HG02884 (cell line): Measurements from ENCODE around the gene TAC3.
"Not testable (repeated sequence)": the region's sequence is repeated elsewhere in the genome, so short reads cannot be mapped to it uniquely, and the experiment has no call there.

ENCODE experiments used
- ATAC-seq: cut with Tn5 transposase; IDR thresholded peaks from one replicate; pipeline ENCODE4 v1.9.1; 2021; ENCODE audit warnings: mild to moderate bottlenecking, moderate library complexity; ENCODE audit not compliant: unreplicated experiment

The TAC3 gene

GRCh38 chr12:57039016-57039798 is 22.9 kb upstream of the TAC3 start:
- ATAC-seq: no peak

- ATAC-seq: no peak
Measured at GRCh38 chr12:57037264-57037663, 20.9 kb upstream of the TAC3 start.

- no peak for ATAC-seq
Measured at GRCh38 chr12:57033431-57033830, 17.1 kb upstream of the TAC3 start.

GRCh38 chr12:57031789-57032188 is 15.5 kb upstream of the TAC3 start:
- no peak for ATAC-seq

GRCh38 chr12:57031138-57031725 is 14.9 kb upstream of the TAC3 start:
- no peak for ATAC-seq

- no peak for ATAC-seq
Measured at GRCh38 chr12:57029457-57029856, 13.1 kb upstream of the TAC3 start.

- no peak for ATAC-seq
Measured at GRCh38 chr12:57027805-57028153, 11.4 kb upstream of the TAC3 start.

- no peak for ATAC-seq
Measured at GRCh38 chr12:57027011-57027804, 10.9 kb upstream of the TAC3 start.

- ATAC-seq: no peak
Measured at GRCh38 chr12:57025196-57025595, 8.9 kb upstream of the TAC3 start.

GRCh38 chr12:57022324-57022723 is 6.0 kb upstream of the TAC3 start:
- ATAC-seq: not testable (repeated sequence)

GRCh38 chr12:57019983-57020719 is 3.8 kb upstream of the TAC3 start:
- ATAC-seq: no peak

- ATAC-seq: no peak
Measured at GRCh38 chr12:57018906-57019305, 2.6 kb upstream of the TAC3 start.

GRCh38 chr12:57018353-57018752 is 2.0 kb upstream of the TAC3 start:
- not testable (repeated sequence) for ATAC-seq

- peak; percentile 62 for ATAC-seq
Measured at GRCh38 chr12:57012600-57013465, 3.5 kb downstream of the TAC3 start.

- ATAC-seq: no peak
Measured at GRCh38 chr12:57011438-57012424, 4.6 kb downstream of the TAC3 start.

- no peak for ATAC-seq
Measured at GRCh38 chr12:57010627-57011247, 5.6 kb downstream of the TAC3 start.

- ATAC-seq: no peak
Measured at GRCh38 chr12:57009949-57010626, 6.2 kb downstream of the TAC3 start.

GRCh38 chr12:57008178-57008577 is 8.2 kb downstream of the TAC3 start:
- ATAC-seq: no peak
